Measurements from ENCODE around the gene ACIN1.

Gene ACIN1

DNA sequence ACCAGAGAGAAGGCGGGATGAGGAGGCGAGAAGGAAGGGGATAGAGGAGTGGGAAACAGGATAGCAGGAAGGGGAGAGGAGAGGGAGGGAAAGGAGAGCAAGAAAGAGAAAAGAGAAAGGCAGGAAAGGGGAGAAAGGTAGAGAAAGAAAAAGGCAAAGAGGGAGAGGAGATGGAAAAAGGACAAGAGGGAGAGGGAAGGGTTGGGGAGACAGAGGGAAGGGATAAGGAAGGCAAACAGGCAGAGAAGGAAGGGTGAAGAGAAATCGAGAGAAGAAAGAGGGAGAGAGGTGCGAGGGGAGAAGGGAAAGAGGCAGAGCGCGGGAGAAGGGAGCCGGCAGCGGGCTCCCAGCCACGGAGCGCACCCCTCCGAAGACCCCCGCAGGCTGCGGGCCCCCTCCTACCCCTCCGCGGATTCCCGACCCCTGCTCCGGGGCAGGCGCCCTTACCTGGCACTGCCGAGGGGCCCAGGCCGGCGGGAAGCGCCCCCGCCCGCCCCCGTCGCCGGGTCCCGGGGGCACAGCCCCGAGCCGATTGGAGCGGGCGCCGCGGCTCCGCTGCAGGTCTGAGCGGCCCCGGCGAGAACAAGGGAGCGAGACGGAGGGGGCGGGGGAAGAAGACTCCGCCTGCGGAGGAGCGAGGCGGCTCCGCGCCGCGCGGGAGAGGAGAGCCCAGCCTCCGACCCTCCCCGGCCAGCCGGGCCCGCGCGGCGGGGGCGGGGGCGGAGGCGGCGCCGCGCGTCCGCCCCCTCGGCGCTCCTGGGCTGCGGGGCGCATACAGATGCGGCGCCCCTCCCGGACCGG lies 37.8 kb downstream of the ACIN1 start, which contains the start of gene CDH24:
CDH24 (minus strand) TSS at position 565 of the 801 bp plus-strand sequence. CDS start 1,787 bp downstream, outside the sequence.
- DNase-seq: peak; percentile 57

DNA sequence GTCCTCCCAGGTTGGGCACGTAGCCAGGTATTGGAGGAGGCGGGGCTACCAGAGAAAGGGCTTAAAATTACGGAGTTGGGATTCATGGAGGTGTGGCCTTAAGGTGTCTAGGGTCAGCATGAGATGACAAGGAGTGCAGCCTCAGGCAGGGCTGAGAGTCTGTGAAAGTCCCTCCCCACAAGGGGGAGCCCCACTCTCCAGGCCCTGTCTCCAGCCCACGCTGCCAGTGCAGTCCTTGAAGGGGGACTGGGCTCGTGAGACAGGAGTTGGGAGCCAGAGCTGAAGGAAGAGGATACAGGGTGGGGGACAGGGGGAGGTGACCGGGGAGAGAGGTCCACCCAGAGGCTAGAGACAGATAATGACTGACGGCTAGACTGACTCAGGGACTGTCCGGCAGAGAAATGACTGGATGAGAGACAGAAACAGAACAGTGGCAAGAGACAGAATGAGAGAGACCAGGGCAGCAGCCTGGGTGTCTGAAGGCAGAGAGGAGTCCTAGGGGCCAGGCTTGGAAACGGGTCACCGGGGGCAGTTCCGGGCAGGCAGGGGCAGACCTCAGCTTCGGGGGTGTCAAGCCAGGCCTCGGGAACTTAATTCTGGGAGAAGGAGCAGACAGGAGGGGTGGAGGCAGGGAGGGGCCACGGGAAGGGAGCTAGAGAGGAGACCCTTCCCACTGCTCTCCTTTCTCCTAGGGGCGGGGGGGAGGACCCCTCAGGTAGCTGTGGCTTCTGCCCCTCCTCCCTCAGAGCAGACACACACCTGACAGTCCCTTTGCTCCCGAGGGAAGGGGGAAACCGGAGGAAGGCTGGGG lies 38.6 kb downstream of the ACIN1 start:
- peak; percentile 77 for DNase-seq

DNA sequence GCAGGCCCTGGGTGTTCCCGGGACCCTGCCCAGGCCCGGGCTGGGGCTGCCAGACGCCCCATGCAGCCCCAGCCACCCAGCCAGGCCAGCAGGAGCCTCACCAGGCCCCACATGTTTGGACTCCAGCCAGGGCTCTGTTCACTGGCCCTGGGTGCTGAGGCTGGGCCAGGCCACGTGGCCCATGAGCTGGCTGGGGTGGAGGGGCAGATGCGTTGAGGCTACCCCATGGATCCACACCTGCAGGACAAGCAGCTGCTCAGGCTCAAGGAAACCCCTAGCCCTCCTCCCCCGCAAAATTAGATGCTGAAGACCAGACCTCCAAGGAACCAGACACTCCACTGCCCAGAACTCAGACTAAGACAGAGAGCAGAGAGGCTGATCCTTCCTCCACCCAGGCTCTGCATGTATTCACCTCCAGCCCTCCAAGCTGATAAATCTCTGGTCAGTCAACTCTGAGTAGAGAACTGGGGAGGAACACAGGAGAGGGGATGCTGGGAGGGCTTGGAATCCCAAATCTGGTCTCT lies 39.3 kb downstream of the ACIN1 start:
- DNase-seq: no peak

DNA sequence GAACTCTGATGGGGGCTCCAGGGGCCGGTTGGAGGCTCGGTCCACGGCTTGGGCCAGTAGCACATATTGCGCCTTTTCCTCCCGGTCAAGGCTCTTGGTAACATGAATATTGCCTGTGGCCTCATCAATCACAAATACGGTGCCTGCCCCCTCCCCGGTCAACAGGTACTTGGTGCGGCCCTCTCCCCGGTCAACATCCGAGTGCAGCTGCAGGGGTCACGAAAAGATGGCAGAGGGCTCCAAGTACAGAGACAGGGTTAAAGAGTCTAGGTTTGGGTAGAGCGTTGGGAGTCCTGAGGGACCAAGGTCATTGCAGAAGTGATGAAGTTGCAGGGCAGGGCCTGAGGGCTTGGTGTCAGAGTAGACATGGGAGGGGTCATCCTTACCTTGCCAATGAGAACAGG lies 39.8 kb downstream of the ACIN1 start:
- DNase-seq: no peak

DNA sequence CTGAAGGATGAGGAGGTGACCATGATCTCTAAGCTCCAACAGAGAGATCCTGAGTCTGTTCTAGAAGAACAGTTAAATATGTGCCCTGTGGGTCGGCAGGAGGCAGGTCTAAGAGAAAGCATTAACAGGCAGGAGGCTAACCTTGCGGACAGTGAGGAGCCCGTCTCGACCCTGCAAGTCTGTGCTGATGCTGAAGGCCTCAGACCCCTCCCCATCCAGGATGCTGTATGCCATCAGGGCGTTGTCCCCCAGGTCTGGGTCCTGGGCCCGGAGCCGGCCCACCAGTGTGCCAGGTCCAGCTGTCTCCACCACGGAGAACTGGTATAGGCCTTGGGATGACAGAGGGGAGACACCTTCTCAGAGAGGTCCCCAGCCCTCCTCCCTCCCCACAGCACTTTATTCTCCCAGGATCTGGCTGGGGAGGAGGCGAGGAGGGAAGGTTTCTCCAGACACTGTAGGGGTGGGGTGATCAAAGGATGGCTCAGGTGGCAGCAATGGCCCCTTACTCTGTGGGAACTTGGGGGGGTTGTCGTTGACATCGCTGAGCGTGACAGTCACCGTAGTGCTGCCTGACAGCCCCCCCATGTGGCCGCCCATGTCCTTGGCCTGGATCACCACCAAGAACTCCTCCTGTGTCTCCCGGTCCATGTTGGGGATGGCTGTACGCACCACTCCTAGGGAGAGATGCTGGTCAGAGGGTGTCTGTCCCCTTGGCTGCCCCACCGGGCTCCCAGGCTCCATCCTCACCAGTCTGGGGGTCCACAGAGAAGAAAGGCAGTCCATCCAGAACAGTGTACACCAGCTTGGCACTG lies 40.7 kb downstream of the ACIN1 start:
- peak; percentile 17 for DNase-seq

DNA sequence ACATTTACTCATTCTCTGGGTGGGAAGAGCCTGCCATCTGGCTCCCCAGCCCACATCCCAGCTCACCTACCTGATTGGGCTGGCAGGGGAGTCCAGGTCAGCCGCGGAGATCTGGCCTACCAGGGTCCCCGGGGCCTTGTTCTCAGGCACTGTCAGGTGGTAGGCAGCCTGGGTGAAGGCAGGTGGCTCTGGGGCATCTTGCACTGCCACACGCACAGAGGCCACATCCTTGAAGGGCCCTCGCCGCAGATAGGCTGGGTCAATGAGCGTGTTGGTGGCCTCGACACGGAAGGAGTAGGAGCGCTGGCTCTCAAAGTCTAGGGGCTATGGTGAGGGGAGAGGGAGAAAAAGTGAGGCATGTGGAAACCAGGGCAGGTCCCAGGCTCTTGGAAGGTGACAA lies 41.5 kb downstream of the ACIN1 start:
- DNase-seq: no peak

DNA sequence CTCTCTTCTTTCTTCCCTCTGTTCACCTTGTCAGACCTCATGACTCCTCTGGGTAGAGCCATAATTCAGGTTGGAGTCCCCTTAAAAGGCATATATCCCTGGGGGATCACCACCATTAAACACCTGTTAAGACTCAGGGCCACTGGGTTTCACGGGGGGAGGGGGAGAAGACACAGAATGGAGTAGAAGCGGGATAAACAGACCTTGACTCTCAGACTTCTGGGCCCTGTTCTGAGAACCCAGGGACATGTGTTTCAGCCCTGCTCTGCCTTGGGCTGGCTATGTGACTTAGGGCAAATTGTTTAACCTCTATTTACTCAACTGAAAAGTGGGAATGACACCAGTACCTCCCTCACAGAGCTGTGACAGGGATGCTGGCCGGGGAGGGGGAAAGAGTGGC lies 42.3 kb downstream of the ACIN1 start:
- no peak for DNase-seq

- no peak for DNase-seq
These were observed 42.7 kb downstream of the ACIN1 start for GRCh38 chr14:23052182-23052623.

GRCh38 chr14:23051141-23052057 lies 43.5 kb downstream of the ACIN1 start:
- DNase-seq: no peak

DNA sequence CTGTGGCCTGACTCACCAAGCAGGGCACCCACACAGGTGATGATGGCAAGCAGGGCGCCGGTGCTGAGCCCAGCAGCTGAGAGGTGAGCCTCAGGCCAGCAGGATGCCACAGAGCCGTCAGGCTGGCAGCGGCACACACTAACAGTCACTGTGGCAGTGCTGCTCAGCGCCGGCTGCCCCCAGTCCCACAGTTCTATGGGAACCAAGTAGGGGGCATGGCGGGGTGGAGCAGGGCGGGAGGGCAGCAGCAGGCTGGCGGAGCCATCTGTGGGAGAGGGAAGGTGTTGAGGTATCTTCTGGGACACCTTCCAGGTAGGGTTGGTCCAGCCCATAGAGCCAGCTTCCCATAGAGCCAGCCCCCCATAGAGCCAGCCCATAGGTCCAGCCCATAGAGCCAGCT lies 45.9 kb downstream of the ACIN1 start:
- DNase-seq: no peak

DNA sequence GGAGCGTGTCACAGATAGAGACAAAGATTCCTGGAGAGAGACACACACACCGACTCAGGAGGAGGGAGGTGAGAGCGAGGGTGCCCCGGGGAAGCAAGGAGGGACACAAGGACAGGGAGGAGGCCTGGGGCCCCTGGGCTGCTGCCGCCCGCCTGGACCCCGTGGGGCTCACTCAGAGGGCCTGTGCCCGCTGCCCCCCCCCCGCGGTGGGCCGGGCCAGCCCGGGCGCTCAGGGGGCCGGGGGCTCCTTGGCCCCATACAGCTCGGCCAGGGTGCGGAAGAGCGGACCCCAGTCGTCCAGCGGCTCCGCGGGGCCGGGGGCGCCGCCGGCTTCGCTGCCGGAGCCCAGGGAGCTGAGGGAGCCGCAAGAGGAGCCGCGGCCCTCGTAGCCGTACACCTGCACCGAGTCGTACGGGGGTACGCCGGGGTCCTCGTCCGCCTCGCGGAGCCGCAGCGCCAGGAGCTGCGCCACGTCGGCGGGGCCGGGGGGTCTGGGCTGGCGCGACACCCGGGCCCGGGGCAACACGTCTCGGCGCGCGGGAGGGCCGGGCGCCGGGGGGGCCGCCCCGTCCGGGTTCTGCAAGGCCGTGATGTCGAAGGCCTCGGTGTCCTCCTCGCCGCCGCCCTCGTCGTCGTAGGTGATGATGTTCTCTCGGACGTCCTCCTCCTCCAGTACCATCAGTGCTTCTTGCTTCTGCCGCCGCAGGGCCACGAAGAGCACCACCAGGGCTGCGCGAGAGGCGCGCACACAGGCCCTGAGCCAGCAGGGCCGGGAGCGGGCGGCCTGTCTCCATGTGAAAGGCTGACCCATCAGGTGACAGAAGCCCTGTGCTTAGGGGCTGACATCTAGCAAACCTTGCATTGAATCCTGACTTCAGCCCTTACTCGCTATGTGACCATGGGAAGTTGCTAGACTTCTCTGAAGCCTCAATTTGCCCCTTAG lies 46.9 kb downstream of the ACIN1 start:
- DNase-seq: no peak

- DNase-seq: no peak
These were observed 47.8 kb downstream of the ACIN1 start for GRCh38 chr14:23047034-23047634.

GRCh38 chr14:23045419-23046357 lies 49.2 kb downstream of the ACIN1 start:
- DNase-seq: no peak

GRCh38 chr14:23044840-23045239 lies 50.1 kb downstream of the ACIN1 start:
- no peak for DNase-seq

DNA sequence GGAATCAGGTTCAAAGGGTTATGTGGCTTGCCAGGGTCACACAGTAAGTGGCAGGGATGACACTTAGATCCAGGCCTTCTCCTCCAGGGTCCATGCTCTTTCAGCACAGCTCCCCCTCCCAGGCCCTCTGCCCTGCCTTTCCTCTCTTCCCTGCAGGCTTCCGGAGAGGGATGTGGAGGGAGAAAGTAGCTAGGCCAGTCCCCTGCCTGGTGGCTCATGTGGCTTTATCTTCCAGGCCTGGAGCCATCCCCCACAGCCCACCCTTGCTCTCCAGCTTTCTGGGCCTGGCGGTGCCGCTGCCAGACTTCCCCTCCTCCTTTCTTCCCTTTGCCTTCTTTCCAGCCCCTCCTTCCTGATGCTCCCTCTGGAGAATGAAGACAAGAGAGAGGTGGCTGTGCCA lies 51.2 kb downstream of the ACIN1 start:
- no peak for DNase-seq

DNA sequence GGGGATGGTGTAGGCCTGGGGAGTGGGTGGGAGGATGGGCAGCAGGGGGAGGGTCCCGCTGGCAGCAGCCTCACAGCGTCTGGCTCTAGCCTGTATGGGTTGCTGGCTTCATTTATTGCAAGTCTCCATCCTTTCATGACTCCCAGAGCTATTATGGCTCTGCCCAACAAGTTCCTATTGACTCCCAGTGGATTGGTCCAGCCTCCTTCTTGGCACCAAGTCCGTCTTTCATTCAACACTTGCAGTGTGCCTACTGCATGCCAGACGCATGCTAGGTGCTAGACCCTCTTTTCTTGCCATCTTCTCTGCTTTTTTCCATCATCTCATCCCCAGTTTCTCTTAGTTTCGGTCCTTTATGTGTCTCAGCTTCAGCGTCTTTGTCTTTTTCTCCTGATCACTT lies 51.8 kb downstream of the ACIN1 start:
- DNase-seq: no peak

- no peak for DNase-seq
These were observed 52.6 kb downstream of the ACIN1 start, which contains the start of gene PSMB11 for GRCh38 chr14:23042162-23042965. TSS of gene PSMB11 (plus strand) at chr14:23042212. CDS start at chr14:23042226, 14 bp downstream.

DNA sequence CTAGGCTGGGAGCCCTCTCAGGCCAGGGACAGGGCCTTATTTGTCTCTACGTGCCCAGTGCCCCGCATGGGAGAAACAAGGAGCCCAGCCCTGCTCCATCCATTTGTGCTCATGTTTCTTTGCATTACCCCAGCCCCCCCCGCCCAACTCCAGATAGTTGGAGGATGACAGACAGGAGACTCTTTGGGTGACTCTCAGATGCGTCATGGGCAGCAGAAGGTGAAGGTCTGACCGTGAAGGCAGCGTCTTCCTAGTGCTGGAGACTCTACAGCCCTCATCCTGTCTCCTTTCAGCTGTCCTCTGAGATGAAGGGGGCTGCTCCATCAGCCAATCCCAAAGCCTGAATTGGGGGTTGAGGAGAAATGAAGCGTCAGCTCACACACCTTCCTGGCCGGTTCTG lies 53.2 kb downstream of the ACIN1 start:
- DNase-seq: no peak

Data from suppressor macrophage treated with lipopolysaccharide for 4 hours (primary cell).